RCC 7860 (cell line): ENCODE data around the gene CYGB.

Experiments
- DNase-seq: peaks from one replicate; pipeline ENCODE4 v3.0.0-alpha.2; 2015; ENCODE audit warnings: low spot score
- FAIRE-seq: peaks from 2 replicates; lab custom pipeline; 2012; peaks lifted over from hg19 to GRCh38; lab: Jason Lieb, UNC

Gene CYGB

DNA sequence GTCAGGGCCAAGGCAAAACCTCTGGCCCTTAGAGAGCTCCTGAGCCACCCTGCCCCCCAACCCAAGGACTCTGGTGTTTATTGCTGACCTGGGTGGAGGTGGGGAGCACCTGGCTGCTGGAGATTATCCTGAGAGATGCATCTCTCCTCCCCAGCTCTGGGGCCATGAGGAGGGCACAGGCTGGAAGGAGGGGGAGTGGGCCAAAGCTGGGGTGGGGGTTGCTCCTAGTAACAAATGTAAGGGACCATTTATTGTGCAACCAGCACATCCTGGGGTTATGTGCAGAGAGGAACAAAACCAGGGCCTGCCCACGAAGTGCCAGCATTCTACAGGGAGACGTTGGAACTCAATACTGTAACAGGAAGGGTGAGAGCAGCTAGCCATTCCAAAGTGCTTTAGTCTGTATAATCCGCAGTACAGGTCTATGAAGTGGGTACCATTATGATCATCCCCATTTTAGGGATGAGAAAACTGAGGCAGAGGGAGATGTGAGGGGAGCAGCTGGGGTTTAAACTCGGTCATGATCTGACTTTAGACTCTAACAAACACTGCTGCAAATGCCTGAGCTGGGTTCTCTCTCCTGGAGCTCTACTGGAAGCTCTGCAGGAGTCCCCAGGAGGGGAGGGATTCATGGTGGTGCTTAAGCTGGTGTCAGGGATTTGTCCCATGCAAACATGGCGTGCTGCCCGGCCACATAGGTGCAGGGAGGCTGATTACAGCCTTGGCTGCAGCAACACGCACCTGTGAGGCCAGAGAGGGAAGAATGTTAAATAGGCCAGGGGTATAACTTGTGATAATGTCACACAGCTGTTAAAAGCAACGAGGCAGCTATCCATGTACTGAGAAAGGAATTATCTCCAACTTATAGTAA, 34.9 kb downstream of the CYGB start:
- FAIRE-seq: no peak

DNA sequence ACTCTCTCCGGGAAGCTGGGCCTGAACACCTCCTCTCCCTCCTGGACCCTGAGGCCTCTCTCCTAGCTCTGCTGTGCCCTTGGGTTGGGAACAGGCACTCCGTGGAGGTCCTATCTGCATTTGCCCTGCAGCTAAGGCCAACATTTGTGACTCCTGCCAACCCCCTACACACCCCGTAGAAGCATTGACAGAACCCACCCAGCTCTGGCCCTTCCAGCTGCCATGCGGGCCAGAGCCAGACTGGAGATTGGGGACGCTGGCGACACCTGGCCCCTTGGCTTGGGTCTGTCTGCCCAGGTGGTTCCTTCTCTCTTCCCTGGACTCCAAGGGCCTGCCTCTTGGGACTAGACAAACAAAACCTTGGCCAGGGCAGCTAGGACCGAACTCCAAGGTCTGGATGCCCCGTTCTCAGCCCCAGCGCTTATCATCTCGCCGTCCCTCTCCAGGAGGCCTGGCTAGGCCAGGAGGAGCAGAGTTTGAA, 35.6 kb downstream of the CYGB start:
- FAIRE-seq: no peak
- DNase-seq: no peak

More for the DNA sequence above, 34.9 kb downstream of the CYGB start:
- no peak for DNase-seq

DNA sequence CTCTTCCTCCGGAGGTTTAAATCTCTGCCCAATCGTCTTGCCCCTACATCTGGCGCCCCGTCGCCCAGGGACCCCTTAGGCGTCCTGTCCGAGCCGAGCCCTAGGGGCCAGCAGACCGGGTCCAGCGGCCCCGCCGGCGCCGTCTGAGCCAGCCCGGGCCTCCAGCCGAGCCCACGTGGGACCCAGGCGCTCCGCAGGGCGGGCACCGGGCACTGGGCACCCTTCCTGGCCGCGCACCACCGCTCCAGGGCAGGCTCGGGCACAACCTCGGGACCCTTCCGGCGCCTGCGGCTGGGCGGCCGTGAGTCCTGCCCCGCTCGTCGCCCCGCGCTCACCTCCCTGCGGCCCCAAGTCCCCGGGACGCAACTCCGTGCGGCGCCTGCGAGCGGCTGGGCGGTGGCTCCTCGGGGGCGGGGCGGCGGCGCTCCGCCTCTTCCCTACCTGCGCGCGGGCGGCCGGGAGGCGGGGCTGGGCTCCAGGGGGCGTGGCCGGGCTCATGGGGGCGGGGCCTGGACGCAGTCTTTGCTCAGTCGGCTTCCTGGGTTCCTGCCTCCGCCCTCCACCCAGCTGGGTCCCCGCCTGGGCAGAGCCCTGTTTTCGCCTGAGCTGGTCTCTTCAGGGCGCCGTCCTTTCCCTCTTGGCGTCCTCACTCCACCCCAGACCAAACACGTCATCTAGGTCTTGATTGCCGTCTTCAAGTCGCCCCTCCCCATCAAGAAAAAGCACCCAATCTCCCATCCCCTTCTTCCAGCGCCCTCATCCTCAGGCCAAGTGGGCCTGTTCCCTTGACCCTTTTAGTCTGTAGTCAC, 36.3 kb downstream of the CYGB start, which contains the start of gene RHBDF2:
RHBDF2 (minus strand) TSS at position 406 of the 809 bp plus-strand sequence. CDS start 19,899 bp downstream, outside the sequence.
- peak; percentile 74 for DNase-seq
- FAIRE-seq: no peak

DNA sequence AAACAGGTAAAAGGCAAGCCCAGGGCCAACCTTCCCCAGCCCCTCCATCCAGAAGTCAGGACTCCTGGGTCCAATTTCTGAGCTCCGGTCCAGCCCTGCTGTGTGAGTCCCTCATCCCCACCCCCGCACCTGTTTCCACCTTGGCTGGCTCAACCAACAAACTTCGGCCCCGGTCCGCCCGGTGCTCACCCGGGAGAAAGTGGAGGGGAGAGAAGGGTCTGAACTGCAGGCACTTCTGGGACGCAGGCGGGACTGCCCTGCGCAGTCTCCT, 36.8 kb downstream of the CYGB start:
- no peak for DNase-seq
- no peak for FAIRE-seq

DNA sequence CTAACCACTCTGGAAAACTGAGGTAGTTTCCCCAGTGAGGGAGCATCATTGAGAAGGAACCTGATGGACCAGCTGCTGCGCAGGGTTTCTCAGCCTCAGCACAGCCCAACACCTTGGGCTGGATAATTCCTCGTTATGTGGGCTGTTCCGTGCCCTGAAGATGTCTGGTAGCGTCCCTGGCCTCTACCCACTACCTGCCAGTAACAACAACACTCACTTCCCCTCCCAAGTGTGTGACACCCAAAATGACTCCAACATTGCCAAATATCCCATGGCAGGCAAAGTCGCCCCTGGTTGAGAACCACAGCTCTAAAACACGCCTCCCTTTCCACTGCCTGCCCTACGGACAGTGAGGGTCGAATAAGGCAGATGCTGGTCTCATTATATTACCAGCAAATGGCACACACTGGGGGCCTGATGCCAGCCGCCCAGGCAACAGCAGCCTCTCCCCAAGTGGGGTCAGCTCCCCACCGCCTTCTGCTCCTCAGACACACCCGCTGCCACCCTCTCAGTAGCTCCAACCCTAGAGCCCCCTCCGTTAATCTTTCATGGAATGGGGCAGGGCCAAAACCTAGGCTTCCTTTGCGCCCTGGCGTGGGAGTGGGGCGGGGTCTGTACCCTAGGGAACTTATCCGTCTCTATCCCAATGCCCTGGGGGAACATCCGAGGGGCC, 37.3 kb downstream of the CYGB start:
- FAIRE-seq: no peak

DNA sequence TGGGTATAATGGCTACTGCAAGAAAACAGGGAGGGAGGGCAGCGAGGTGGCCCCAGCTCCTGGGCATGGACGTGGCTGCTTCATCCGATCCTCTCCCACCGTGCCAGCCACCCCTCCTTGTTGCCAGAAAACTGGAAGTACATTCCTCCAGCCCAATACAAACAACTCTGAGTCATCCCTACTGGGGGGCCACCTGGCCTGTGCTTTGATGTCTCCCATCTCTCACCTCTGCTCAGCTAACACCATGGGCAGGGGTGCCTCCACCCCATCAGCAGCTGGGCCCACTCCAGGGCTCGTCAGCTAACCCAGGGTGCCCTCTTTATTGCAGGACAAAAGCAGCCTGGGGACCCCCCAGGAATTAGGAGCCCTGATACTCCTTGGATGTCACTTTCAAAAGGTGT, 38.2 kb downstream of the CYGB start:
- peak; percentile 53 for DNase-seq
- FAIRE-seq: no peak

More for the DNA sequence above, 37.3 kb downstream of the CYGB start:
- DNase-seq: no peak

DNA sequence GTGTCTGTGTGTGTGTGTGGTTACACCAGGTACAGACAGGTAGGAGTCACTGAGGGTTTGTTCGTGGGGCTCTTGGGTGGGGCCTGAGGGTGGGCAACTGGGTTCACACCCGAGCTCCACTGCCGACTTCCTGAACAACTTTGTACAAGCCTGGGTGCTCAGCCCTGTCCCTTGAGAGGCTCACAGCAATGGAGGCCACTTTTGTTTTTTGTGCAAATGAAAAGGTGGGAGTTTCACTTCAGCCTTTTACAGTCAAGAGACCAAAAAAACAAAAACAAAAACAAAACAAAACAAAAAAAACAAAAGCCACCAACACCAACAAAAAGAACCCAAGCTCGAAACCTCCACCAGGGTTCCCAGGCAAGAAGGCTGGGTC, 38.6 kb downstream of the CYGB start:
- FAIRE-seq: no peak
- no peak for DNase-seq

DNA sequence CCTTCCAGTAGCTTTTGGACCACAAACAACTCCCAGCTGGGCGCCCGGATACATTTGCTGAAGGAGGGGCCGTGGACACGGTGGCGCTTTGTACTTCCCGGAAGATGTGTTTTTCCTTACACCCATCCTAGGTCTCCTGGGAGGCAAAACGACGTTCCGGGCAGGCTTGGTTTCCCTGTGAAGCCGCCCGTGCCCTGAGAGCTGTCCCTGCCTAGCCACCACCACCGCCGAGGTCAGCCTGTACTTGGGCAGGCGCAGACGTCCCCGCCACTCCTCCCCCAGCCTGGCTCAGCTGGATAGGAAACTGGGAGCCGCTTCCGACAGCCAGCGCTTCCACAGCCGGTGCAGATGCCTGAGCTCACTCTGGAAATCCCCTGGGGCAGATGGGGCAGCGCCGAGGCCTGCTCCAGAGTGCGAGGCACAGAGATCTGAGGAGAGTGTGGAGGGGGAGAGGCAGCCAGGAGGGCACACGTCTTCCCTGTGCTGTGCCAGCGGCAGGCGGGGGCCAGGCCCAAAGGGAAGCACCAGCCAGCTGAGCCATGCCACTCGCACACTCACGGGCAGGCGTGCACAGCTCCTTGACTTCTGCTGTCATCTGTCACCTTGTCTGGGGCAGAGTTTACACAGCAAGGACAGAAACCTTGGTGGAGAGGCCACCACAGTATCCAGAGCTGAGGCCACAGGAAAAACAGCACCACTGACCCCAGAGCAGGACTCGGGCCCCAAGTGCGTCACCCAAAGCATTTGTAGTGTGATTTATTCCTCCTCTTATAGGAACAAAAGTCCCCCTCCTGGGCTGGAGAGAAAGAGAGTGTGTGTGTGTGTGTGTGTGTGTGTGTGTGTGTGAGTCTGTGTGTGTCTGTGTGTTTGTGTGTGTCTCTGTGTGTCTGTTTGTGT, 39.3 kb downstream of the CYGB start:
- DNase-seq (peak; percentile 94), FAIRE-seq (peak; percentile 81)

DNA sequence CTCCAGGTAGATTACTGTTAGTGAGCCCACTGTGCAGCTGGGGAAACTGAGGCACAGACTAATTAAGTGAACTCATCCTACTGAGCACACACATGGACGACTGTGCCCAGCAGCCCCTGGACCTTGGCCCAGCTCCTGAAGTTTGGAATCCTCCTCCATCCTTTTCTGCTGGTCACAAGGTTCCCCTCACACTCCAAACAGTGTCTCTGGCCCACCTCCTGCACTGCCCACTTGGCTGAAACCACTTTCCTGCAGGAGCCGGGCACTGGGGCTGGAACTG, 39.9 kb downstream of the CYGB start:
- FAIRE-seq: no peak

DNA sequence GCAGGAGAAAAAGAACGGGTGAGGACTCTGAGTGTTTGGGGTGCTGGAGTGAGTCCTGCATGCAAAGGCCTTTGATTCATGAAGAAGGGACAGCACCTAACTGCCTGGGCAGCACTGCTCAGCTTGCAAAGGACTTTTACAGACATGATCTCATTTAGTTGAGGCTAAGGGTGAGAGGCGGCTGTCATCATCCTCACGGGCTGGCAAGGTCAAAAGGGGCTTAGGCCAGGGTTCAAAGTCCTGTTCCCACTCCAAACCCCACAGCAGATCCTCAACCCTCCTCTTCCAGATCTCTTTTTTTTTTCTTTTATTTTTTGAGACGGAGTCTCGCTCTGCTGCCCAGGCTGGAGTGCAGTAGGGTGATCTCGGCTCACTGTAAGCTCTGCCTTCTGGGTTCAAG, 41.0 kb downstream of the CYGB start:
- no peak for FAIRE-seq

More for the DNA sequence above, 39.9 kb downstream of the CYGB start:
- DNase-seq: no peak

DNA sequence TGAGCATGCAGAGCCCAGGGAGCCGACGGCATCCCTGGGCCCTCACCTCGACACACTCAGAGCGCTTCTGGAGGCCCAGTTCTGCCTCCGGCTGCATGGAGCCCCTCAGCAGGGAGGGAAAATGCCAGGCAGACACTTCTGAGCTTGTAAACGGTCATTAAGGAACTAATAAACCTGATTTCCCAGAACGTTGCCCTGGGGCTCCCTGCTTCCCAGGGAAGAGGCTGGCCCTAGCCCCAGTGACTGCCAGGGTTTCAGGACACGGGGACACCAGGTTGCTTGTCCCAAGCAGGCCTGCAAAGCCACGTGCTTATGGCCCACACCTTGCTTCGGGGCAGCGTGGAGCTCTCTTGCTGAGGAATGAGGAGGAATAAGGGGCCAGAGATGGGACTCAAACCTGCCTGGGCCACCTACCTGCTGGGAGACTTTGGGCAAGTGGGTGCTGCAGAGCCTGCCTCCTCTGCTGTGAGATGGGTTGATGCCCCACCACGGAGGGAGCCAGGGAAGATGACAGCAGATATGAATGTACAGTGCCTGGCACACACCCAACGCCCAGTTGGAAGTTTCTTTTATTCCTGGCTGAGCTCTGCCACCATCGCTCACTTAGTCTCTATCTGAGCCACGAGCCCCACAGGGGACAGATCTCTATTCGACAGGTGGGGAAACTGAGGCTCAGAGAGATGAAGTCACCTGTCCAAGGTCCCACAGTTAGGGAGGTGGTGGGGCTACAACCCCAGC, 41.7 kb downstream of the CYGB start:
- DNase-seq (no peak), FAIRE-seq (no peak)

More for the DNA sequence above, 41.0 kb downstream of the CYGB start:
- DNase-seq: no peak

DNA sequence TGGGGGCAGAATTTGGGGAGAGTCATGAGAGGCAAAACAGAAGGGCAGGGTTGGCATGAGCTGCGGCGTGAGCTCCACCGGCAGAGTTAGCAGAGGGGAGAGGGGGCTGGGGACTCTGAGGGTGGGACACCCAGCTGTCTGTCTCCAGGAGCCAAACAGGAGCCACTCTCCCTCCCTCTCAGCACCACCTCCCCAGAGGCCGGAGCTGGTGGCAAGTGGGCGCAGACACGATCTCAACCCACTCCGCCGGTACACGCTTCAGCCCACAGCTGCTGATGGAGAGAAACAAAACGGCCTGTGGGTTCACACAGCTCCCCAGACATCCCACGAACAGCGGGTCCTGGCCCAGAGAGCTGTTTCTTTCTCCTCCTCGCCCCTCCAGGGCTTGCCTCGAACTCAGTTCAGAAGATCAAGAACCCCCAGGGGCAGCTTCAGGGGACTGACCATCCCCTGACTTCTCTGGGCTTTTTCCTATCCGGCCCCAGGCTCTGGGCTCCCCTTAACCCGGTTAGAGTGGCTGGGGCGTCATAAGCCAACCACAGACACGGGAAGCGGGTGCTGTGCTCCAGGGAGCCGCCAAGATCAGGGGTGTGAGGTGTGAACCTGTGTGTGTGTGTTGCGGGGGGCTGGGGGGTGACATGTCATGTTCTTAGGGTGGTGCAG, 43.9 kb downstream of the CYGB start:
- no peak for DNase-seq
- no peak for FAIRE-seq

DNA sequence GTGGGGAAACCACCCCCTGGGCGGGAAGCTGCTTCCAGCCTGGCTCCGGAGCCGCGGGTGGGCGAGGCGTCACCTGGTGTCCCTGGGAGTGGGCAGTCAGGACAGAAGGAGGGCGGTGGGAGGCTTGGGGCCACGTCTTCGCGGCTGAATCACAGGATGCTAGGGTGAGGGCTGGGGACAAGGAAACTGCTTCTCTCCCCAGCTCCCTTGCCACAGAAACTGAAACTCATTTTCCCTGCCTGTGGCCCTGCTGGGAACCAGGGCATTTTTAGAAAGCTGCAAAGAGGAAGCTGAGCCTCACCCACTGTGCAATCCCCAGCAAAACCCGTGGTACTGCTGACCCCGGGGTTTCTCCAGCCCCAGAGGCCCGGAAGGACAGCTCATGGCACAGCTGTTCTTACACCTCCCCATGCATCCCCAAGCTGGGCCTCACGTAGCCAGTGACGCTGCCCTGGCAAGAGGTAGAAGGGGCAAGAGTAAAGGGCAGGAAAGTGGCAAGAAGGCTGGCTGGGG, 44.5 kb downstream of the CYGB start:
- FAIRE-seq (peak; percentile 34), DNase-seq (peak; percentile 71)

DNA sequence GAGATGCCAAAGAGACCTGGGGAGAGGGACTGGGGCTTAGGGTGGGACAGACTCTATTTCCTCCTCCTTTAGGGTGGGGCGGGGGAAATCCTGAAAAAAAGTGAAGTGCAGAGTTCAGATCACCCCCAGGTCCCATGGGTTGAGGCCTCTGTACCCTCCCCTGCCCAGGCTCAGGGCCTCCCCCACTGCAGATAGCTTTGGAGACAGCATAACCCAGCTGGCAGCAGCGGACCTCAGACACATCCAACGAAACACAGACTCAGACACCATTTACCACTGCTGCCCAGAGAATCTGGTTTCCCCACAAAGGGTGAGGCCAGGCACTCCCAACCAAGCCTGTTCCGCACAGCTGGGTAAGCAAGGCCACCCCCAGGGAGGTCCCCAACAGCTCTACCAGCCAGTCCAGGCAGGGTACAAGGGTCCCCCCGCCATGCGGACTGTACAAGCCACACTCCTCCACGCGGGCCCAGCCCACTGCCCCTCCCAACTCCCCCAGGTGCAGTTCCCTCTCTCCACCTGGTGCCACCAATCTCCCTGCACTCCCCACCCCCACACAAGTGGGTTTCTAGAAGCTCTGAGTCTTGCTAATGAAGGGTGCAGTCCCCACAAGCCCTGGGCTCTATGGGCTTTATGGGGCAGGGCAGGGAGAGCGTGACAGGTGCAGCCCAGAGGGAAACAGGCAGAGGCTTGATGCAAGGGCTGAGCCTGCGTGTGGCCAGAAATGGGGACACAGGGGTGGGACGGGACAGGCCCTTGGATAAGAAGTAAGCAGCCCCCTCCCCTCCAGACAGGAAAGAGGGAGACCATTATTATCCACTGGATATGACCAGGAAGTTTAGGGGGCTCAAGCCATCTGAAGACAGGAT, 45.2 kb downstream of the CYGB start:
- FAIRE-seq: no peak
- no peak for DNase-seq

DNA sequence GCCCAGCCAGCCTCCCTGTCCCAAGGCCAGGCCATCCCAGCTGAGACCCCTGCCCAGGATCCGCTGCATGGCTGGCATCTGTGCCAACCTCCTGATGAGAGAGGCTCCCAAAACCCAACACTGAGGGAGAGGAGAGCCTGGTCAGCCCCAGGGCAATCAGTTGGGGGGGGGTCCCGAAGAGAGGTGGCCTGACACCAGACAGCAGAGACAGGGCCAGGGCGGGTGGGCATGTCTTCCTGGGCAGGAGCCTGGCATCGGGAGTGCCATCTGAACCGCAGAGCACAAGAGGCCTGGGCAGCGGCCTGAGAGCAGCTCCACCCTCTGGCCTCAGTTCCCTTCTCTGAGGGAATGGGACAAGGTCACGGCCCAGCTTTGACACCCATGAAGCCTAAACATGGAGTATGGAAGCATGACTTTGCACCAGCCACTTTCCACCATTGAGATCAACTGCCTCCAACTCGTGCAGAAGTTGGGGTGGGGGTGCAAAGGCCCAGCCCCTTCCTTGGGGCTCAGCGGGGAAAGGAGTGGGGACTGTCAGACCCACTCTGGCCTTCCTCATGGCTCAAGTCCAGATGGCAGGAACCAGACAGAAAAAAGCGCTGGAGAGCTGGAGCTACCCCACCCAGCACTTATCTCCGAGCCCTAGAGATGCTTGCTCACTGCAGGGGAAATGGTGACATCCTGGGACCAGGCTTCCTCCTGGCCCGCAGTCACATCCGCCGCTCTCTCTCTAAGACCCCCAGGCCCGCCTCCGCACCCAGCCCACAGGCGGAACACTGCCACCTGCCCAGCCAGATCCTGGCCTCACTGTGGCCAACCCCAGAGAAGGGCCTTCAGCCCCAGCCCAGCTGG, 46.0 kb downstream of the CYGB start:
- DNase-seq: no peak
- no peak for FAIRE-seq

DNA sequence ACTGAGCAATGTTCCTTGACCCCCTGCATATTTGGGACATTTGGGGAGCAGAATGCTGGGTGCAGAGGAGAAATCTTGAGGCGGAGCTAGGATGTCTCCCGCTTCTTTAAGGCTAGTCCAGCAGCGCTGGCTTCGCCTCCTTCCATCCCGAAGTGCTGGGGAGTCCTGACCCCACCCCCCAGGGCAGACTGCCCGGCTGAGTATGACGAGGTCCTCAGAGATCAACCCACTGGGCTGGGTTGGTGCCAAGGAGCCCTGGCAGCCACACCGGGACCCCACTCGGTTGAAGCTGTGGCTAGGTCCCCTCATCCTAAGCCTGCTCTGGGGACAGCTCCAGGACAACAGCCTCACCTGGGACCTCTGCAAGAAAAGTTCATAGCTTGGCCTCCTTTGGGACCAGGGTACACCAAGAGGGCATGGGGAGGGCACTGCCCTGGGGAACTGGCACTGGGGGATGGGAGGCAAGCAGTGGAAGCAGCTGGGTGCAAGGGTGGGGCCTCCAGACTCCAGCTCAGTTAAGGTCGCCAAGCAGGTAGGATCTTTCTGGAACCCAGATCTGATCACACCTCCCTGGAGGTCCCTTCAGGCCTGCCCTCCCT, 47.3 kb downstream of the CYGB start:
- DNase-seq: no peak

More for the DNA sequence above, 47.3 kb downstream of the CYGB start:
- no peak for FAIRE-seq
